Left hindlimb (tissue), 1 donor: Measurements from ENCODE around the gene TEAD2.
"Not testable (repeated sequence)": the region's sequence is repeated elsewhere in the genome, so short reads cannot be mapped to it uniquely, and the experiment has no call there.

Source experiments
- DNase-seq: peaks from one replicate; pipeline ENCODE4 v3.0.0-alpha.2; 2018

Gene TEAD2

GRCh38 chr19:49328741-49329140 is 33.5 kb downstream of the TEAD2 start:
- DNase-seq: no peak

GRCh38 chr19:49327878-49328544 is 34.2 kb downstream of the TEAD2 start:
- DNase-seq: no peak

- DNase-seq: no peak
These were observed 36.0 kb downstream of the TEAD2 start for GRCh38 chr19:49326165-49326704.

GRCh38 chr19:49325756-49326155 is 36.5 kb downstream of the TEAD2 start:
- not testable (repeated sequence) for DNase-seq

- DNase-seq: no peak
These were observed 37.2 kb downstream of the TEAD2 start, which contains the start of gene SLC6A16 for GRCh38 chr19:49324801-49325576. TSS of gene SLC6A16 (minus strand) at chr19:49325191. CDS start at chr19:49311347, 13,844 bp downstream.

GRCh38 chr19:49318296-49318695 is 43.9 kb downstream of the TEAD2 start:
- DNase-seq: no peak

- DNase-seq: no peak
These were observed 45.9 kb downstream of the TEAD2 start for GRCh38 chr19:49316284-49316683.

GRCh38 chr19:49315111-49315510 is 47.1 kb downstream of the TEAD2 start:
- no peak for DNase-seq

GRCh38 chr19:49309087-49309486 is 53.1 kb downstream of the TEAD2 start:
- no peak for DNase-seq

GRCh38 chr19:49306734-49307133 is 55.5 kb downstream of the TEAD2 start:
- DNase-seq: not testable (repeated sequence)

- DNase-seq: no peak
These were observed 60.4 kb downstream of the TEAD2 start for GRCh38 chr19:49301866-49302252.

- peak; percentile 49 for DNase-seq
These were observed 60.9 kb downstream of the TEAD2 start for GRCh38 chr19:49301165-49301865.

GRCh38 chr19:49298653-49299052 is 63.6 kb downstream of the TEAD2 start:
- DNase-seq: not testable (repeated sequence)

GRCh38 chr19:49297403-49297802 is 64.8 kb downstream of the TEAD2 start:
- no peak for DNase-seq

- no peak for DNase-seq
These were observed 66.9 kb downstream of the TEAD2 start for GRCh38 chr19:49295208-49295880.

- no peak for DNase-seq
These were observed 67.8 kb downstream of the TEAD2 start for GRCh38 chr19:49294401-49294800.
